H1 (cell line): ENCODE measurements around the gene HTD2. TPM values are rescaled to one million over a fixed set of nuclear protein-coding genes. Genes with fewer than 3 reads are reported as not detected.

ENCODE experiments used
- CHD1 ChIP-seq: IDR thresholded peaks from 2 replicates; pipeline ENCODE4 v1.6.1; 2012; ENCODE audit warnings: low read depth, low read length, improper control_type of control experiment
- JUND ChIP-seq: IDR thresholded peaks from 2 replicates; pipeline ENCODE4 v1.6.1; 2011; ENCODE audit warnings: mild to moderate bottlenecking, improper control_type of control experiment, low read length
- PHF8 ChIP-seq: fragments of 200-600 bp; sonication (generic); conservative IDR thresholded peaks from 2 replicates; pipeline ENCODE4 v1.7.1; 2012; ENCODE audit warnings: low read depth, mild to moderate bottlenecking, inconsistent platforms, low read length, moderate library complexity
- SIN3A ChIP-seq, 2 experiments: IDR thresholded peaks in 1 of 2; conservative IDR thresholded peaks in 1 of 2; 2 replicates each; pipeline ENCODE4 v1.6.1; 2011 to 2012; ENCODE audit warnings: low read length in 2 of 2, improper control_type of control experiment in 1 of 2, low read depth in 1 of 2, mild to moderate bottlenecking in 1 of 2
- SUZ12 ChIP-seq: fragments of 200-600 bp; sonication (generic); IDR thresholded peaks from 2 replicates; pipeline ENCODE4 v1.6.1; 2012; ENCODE audit warnings: mild to moderate bottlenecking, inconsistent platforms, low read length, moderate library complexity, mixed read lengths
- ZNF274 ChIP-seq: IDR thresholded peaks from 2 replicates; pipeline ENCODE4 v1.7.0; 2012; ENCODE audit warnings: low read length, borderline replicate concordance; ENCODE audit errors: extremely low read depth
- polyA plus RNA-seq, 7 experiments: library from polyadenylated mRNA; depleted of rRNA in 3 of 7; stranded (reverse) in 5 of 7; unstranded in 2 of 7; fragments of >200 nt in 5 of 7; fragments of 200-250 nt in 2 of 7; gene quantifications; 1 replicate in 5 of 7; 2 replicates in 1 of 7; 4 replicates in 1 of 7; pipeline versions ENCODE4 v1.2.1 to v1.2.3, GENCODE V29; 2011 to 2013; ENCODE audit warnings: missing spikeins in 2 of 7, mixed read lengths in 2 of 7
- total RNA-seq: library from RNA; stranded (reverse); fragmentation: NEBNext Ultra II Directional; extraction: Animal tissue kit (Norgen Biotek cat#: 25700); gene quantifications from 2 replicates; pipeline ENCODE4 v1.2.1, GENCODE V29; 2021

HTD2 gene
- total and polyA plus RNA-seq, 2 of the 8 experiments (the other 6 are each of a cell fraction or from before 2014, with no cell fraction given) = 8.8 to 10.8 TPM

DNA sequence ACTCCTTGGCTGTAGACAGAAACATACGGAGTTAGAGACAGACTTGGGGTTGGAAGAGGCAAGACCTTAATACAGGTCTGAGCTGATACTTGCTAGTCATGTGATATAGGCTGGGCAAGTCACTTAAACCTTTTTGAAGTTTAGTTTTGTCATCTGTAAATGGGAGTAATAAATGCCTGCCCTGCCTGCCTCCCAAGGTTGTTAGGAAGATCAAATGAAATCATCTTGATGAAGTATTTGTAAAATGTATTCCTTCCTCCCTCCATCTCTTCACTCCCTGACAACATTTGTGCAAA, 29.3 kb downstream of the HTD2 start (continued):
- TF ChIP-seq CHD1 (no peak), SUZ12 (no peak), SIN3A (conservative IDR thresholded peaks at IDR 0.05 in 1 of 2, IDR thresholded peaks at IDR 0.05 in 1 of 2; ENCODE audit: low read depth in 1 of 2, low read length in 2 of 2) (no peak), JUND (no peak), PHF8 (no peak), ZNF274 (no peak)
